ENCODE results near the gene KRT33B. TPM values are rescaled to one million over a fixed set of nuclear protein-coding genes. Genes with fewer than 3 reads are reported as not detected.
"Not testable (repeated sequence)": the region's sequence is repeated elsewhere in the genome, so short reads cannot be mapped to it uniquely, and the experiment has no call there.

Gene KRT33B
- total RNA-seq, 1 experiment from 2014 or later, result not detected

- DNase-seq (ENCODE audit: low spot score), result no peak
- in situ Hi-C loops (cut with HindIII; ENCODE audit: low sequenced_read_pairs), result no loop called here
These were observed 16.8 kb downstream of the KRT33B start for GRCh38 chr17:41352597-41353366.

DNA sequence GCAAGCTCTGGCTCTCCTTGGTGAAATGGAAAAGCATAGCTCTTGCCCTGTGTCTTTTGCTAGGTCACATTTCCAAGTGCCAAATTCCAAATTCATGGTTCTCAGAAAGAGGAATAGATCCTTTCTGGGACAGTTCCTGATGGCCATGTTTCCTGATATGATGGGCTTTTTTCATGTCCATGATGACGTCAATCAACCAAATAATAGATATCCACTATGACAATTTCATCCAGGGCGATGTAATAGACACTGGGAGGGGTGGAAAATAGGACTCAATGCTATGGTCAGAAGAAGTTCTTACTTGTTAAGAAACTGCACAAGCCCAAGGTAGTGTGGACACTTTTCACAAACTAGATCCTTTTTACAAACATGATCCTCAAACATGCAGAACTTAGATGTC is 18.4 kb downstream of the KRT33B start:
- no peak for DNase-seq (ENCODE audit: low spot score)
- in situ Hi-C loops (cut with HindIII; ENCODE audit: low sequenced_read_pairs), result no loop called here

DNA sequence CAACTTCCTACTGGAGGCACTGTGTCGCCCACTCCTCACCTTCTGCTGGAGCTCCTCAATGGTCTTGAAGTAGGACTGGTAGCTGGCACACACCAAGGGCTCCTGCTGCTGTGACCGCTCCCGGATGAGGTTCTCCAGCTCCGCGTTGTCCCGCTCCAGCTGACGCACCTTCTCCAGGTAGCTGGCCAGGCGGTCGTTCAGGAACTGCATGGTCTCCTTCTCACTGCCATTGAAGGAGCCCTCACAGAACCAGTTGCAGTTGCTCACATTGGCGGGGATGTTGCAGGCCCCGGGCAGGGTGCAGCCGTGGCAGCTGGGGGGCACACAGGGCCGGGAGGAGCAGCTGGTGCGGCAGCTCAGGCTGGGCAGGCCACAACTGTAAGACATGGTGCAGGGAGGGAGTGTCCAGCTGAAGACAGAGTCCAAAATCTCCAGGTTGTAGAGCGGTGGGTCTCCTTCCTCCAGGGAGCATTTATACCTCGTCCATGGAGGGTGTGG is 19.2 kb downstream of the KRT33B start, which contains the start of gene KRT33A:
Gene KRT33A (minus strand): TSS at position 448 of the 498 bp plus-strand sequence. CDS start 61 bp downstream, at position 387.
- DNase-seq (ENCODE audit: low spot score); in situ Hi-C loops (cut with HindIII; ENCODE audit: low sequenced_read_pairs): not testable (repeated sequence)

DNA sequence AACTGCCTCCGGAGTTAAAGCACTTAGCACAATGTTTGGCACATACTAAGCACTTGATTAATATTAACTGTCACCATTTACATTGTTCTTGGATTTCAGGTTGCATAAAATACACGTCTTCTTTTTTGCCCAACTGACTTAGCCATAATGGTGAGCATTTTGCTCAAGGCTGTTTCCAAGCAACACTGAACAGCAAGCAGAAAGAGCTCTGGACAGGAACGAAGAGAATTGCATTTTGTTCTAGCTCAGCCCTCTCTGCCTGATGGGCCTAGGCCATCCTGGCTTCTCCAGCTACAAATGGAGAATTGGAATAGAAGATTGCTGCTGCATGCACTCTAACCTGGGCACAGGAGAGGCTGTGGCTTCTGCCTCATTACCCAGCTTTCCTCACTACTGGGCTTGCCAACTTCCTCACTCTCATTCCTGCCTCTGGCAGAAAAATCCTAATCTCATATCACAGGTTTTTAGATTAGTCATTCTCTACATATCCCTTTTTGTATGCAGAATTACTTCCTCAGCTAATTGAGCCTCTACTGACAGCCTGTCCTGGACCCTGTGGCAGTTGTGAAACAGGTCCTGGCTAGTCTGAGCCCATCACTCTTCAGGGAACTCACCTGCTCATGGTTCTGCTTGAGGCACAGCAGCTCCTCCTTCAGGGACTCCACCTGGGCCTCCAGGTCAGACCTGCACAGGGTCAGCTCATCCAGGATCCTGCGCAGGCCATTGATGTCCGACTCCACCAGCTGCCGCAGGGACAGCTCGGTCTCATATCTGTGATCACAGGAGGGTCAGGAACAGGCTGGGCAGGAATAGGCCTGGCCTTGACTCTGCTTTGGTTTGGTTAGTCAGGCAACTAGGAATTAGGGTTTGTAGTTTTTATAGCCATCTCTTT is 21.5 kb downstream of the KRT33B start:
- in situ Hi-C loops (cut with HindIII; ENCODE audit: low sequenced_read_pairs), result no loop called here
- no peak for DNase-seq (ENCODE audit: low spot score)

DNA sequence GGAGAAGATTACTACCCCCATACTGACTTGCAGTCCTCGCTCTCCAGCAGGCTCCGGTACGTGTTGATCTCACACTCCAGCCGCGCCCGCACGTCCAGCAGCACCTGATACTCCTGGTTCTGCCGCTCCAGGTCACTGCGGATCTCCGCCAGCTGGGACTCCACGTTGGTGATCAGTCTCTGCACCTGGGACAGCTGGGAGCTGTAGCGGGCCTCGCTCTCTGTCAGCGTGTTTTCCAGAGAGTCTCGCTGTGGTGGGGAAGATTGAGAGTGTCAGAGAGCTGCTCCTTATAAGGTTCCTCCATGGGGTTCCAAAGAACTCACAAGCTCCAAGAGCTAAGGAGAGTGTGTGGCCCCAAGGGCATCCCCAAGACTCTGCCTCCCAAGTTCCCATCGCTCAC is 23.2 kb downstream of the KRT33B start:
- in situ Hi-C loops (cut with HindIII; ENCODE audit: low sequenced_read_pairs), result not testable (repeated sequence)

DNA sequence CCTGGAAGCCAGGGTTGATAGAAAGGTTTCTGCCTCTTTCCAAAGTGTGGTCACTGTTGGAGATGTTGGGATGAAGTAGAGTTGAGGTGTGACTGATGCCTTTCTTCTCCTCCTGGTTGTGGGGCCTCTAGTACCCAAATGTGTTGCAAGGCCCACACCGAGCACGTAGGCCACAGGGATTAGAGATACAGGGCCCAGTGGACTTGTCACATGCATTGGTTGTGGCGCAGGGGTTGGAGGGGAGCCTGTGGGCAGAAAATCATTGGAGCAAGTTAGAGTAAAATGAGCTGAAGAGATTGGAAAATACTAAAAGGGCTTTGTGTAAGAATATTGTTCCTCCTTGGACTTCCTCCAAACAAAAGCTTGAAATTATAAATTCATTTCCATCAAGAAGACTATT is 23.6 kb downstream of the KRT33B start:
- in situ Hi-C loops (cut with HindIII; ENCODE audit: low sequenced_read_pairs), result no loop called here
- DNase-seq (ENCODE audit: low spot score), result no peak

More for the DNA sequence above, 23.2 kb downstream of the KRT33B start:
- not testable (repeated sequence) for DNase-seq (ENCODE audit: low spot score)

DNA sequence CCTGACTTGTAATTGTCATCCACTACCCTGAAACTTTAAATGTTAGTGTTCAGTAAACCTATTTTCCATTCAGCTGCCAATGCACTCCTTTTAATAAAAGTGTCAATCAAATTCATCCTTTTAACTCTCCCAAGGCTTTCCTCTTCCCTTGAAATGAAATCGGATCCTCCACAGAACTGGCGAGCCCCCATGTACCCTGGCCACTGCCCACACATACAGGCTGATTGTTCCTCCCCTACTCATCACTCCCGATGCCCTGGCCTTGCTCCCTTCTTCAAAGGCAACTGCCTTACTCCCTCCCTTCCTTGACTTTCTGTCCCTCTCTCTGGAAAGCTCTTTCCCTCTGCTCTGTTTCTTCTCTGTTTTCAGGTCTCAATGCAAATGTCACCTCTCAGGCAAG is 26.6 kb downstream of the KRT33B start:
- in situ Hi-C loops (cut with HindIII; ENCODE audit: low sequenced_read_pairs), result no loop called here
- no peak for DNase-seq (ENCODE audit: low spot score)

DNA sequence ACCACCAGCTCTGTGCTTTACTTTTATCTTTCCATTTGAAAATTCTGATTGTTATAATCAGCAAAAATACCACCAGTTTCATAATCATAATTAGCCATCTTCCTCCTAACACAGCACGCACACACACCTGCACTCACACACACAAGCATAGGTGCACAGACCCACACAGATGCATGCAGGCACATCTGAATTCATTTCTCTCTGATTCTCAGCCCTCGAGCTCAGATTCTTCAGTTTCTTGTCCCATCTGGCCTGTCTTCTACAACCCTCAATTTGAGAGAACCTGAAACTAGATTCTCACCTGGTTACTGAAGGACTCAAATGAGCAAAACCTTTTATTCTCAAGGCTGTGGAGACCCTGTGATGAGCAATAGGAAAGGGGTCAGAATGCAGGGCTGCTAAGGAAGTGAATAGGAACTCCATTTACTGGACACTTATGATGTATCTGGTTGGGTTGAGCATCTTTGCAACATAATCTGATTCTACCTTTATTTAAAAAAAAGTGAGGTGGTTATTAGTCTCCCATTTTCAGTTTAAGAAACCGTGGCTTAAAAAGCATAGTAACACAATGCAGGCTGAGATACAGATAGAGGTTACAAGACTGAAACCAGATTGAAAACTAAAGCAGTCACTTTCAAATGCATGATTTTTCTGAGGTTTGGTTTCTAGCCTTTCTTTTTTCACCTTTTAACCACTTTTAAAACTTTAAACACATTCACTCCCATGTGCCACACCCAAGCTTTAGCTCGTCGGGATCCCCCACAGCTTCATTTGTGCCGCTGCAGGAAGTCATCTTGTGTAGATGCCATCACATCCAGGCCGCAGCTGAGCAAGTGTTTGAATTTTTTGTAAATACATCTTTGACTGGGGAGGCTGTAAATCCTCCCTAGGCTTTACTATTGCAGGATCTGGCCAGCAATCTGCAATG is 28.4 kb downstream of the KRT33B start:
- DNase-seq (ENCODE audit: low spot score), result no peak
- in situ Hi-C loops (cut with HindIII; ENCODE audit: low sequenced_read_pairs), result no loop called here

- in situ Hi-C loops (cut with HindIII; ENCODE audit: low sequenced_read_pairs), result no loop called here
- DNase-seq (ENCODE audit: low spot score), result no peak
These were observed 29.1 kb downstream of the KRT33B start for GRCh38 chr17:41340494-41340893.

DNA sequence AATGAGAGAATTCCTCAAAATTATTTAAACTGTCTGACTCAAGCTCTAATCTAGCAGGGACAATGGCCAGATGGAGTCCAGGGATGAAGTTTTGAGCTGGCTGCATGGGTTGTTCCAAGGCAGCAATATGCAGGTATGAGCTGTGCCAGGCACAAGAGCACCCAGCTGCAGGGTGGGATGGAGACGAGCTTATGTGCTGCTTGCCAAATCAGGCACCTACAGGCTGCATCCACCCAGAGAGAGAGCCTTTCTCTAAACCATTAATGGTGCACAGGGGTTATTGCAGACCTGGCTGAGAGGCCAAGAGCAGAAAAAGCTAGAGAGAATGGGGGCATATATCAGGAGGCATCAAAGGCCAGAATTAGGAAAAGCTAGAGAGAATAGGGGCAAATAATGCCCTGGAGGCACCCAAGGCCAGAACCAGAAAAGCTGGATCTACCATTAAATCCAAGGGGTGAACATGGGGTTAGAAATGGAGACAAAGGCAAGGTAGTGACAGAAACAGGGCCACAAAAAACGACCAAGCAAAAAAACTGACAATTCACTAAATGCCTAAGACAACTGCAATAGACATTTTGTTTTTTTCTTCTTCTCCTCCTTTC is 29.9 kb downstream of the KRT33B start:
- in situ Hi-C loops (cut with HindIII; ENCODE audit: low sequenced_read_pairs), result no loop called here
- no peak for DNase-seq (ENCODE audit: low spot score)

- DNase-seq (ENCODE audit: low spot score), result no peak
- in situ Hi-C loops (cut with HindIII; ENCODE audit: low sequenced_read_pairs), result no loop called here
These were observed 30.6 kb downstream of the KRT33B start for GRCh38 chr17:41338961-41339485.

DNA sequence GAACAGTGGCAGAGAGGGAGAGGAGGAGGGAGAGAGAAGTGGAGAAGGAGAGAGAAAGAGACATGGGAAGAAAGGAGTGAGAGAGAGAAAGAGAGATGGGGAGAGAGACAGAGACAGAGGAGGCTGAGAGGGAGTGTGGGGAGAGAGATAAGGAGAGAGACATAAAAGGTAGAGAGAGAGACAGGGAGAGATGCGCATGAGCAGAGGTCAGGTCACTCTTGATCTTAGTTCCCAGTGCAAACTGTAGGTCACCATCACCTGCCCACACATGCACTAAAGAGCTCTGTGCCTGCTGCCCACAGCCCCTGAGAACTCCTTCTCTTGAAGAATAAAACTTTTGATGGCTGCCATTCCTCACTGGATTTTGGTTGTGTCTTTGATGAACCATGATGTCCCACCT is 33.9 kb downstream of the KRT33B start:
- DNase-seq (ENCODE audit: low spot score), result no peak
- in situ Hi-C loops (cut with HindIII; ENCODE audit: low sequenced_read_pairs), result no loop called here

GRCh38 chr17:41334385-41335305 is 35.0 kb downstream of the KRT33B start:
- in situ Hi-C loops (cut with HindIII; ENCODE audit: low sequenced_read_pairs), result no loop called here

DNA sequence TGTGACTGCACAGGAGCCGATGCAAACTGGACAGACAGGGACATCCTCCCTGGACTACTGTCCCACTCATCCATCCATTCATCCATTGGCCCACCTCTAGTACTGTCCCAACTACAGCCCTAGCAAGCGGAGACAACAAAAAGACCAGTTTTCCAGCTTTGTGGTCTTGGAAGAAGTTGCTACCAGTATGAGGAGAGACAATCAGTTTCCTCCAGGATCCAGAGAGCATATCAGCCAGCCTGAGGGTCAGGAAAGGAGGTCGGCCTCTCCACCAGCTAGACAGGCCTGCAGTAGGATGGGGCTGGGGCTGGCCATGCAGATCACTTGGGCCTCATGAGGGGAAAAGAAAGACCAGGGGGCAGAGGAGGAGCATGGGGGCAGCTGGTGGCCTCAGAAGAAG is 35.8 kb downstream of the KRT33B start:
- DNase-seq (ENCODE audit: low spot score), result no peak
- in situ Hi-C loops (cut with HindIII; ENCODE audit: low sequenced_read_pairs), result no loop called here

More at GRCh38 chr17:41334385-41335305, 35.0 kb downstream of the KRT33B start:
- DNase-seq (ENCODE audit: low spot score), result peak; percentile 9

DNA sequence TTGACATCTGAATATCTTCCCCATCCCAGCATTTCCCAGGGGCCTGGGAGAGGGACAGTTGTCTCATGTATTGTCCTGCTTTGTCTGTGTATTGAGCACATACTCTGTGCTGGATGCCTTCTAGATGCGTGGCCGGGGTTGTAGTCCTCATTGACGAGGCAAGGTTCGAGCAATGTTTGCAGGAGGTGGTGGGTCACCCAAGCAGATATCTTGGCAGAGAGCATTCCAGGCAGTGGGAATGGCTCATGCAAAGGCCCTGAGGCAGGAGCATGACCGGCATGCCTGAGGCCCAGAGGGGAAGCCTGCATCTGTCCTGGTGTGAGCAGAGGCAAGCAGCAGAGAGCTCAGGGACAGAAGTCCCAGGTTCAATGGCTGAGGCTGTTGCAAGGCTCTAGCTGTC is 36.5 kb downstream of the KRT33B start:
- in situ Hi-C loops (cut with HindIII; ENCODE audit: low sequenced_read_pairs), result no loop called here
- DNase-seq (ENCODE audit: low spot score), result no peak

DNA sequence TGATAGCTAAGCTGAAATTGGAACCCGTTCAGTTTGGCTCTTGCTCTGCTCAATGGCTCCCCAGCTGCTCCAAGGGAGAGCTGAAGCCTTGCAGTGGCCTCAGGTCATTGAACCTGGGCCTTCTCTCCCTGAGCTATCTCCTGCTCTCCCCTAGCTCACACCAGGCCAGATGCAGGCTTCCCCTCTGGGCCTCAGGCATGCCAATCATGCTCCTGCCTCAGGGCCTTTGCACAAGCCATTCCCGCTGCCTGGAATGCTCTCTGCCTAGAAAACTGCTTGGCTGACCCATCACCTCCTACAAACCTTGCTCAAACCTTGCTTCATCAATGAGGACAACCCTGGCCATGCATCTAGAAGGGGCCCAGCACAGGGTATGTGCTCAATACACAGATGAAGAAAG is 37.4 kb downstream of the KRT33B start:
- in situ Hi-C loops (cut with HindIII; ENCODE audit: low sequenced_read_pairs), result no loop called here
- DNase-seq (ENCODE audit: low spot score), result no peak

GRCh38 chr17:41331606-41332005 is 38.0 kb downstream of the KRT33B start:
- no peak for DNase-seq (ENCODE audit: low spot score)
- in situ Hi-C loops (cut with HindIII; ENCODE audit: low sequenced_read_pairs), result no loop called here
